ENCODE data around the gene OTUB1.
"Not testable (repeated sequence)": the region's sequence is repeated elsewhere in the genome, so short reads cannot be mapped to it uniquely, and the experiment has no call there.

OTUB1 gene

GRCh38 chr11:64035081-64035524, 48.9 kb downstream of the OTUB1 start:
- Mint-ChIP-seq H3K27ac (no peak overlapping the region), H3K27me3 (peaks cover 52% of the 10 kb centered on the region), H3K36me3 (ENCODE audit: low read depth) (no peaks in the 10 kb centered on the region), H3K4me3 (no peak overlapping the region), H3K4me1 (ENCODE audit: low read depth) (peaks cover 4% of the 10 kb centered on the region), H3K9me3 (no peaks in the 10 kb centered on the region)
- DNase-seq = no peak

- Mint-ChIP-seq H3K9me3 (no peaks in the 10 kb centered on the region), H3K4me3 (no peak within 1 kb of the TSS), H3K27me3 (peaks cover 54% of the 10 kb centered on the region), H3K4me1 (ENCODE audit: low read depth) (peaks cover 4% of the 10 kb centered on the region), H3K36me3 (ENCODE audit: low read depth) (no peaks in the 10 kb centered on the region), H3K27ac (no peak within 1 kb of the TSS)
- no peak for DNase-seq
Measured at GRCh38 chr11:64035576-64035975, 49.3 kb downstream of the OTUB1 start, which contains the start of gene FLRT1. FLRT1 (plus strand) TSS chr11:64035931; CDS start chr11:64116268, 80,337 bp downstream.

GRCh38 chr11:64036087-64037026, 50.1 kb downstream of the OTUB1 start:
- DNase-seq = peak; percentile 46
- peaks cover 55% of the 10 kb centered on the region for H3K27me3 Mint-ChIP-seq
- H3K9me3 Mint-ChIP-seq = no peaks in the 10 kb centered on the region

GRCh38 chr11:64037027-64037634, 50.9 kb downstream of the OTUB1 start:
- Mint-ChIP-seq H3K9me3 (no peaks in the 10 kb centered on the region), H3K36me3 (ENCODE audit: low read depth) (no peaks in the 10 kb centered on the region), H3K4me1 (ENCODE audit: low read depth) (peaks cover 4% of the 10 kb centered on the region), H3K27ac (no peak overlapping the region), H3K4me3 (no peak overlapping the region), H3K27me3 (peaks cover 59% of the 10 kb centered on the region)
- peak; percentile 38 for DNase-seq

More at GRCh38 chr11:64036087-64037026, 50.1 kb downstream of the OTUB1 start:
- H3K4me3 Mint-ChIP-seq = no peak overlapping the region
- no peak overlapping the region for H3K27ac Mint-ChIP-seq
- H3K36me3 Mint-ChIP-seq (ENCODE audit: low read depth) = no peaks in the 10 kb centered on the region
- peaks cover 4% of the 10 kb centered on the region for H3K4me1 Mint-ChIP-seq (ENCODE audit: low read depth)

GRCh38 chr11:64038500-64038899, 52.3 kb downstream of the OTUB1 start:
- Mint-ChIP-seq H3K9me3 (no peaks in the 10 kb centered on the region), H3K4me1 (ENCODE audit: low read depth) (peaks cover 4% of the 10 kb centered on the region), H3K4me3 (no peak overlapping the region), H3K27me3 (peaks cover 52% of the 10 kb centered on the region), H3K27ac (no peak overlapping the region), H3K36me3 (ENCODE audit: low read depth) (no peaks in the 10 kb centered on the region)
- no peak for DNase-seq

- no peak overlapping the region for H3K4me3 Mint-ChIP-seq
- H3K4me1 Mint-ChIP-seq (ENCODE audit: low read depth) = peaks cover 4% of the 10 kb centered on the region
- H3K27ac Mint-ChIP-seq = no peak overlapping the region
- H3K9me3 Mint-ChIP-seq = no peaks in the 10 kb centered on the region
- DNase-seq = no peak
- peaks cover 46% of the 10 kb centered on the region for H3K27me3 Mint-ChIP-seq
- no peaks in the 10 kb centered on the region for H3K36me3 Mint-ChIP-seq (ENCODE audit: low read depth)
Measured at GRCh38 chr11:64039012-64039665, 52.9 kb downstream of the OTUB1 start.

GRCh38 chr11:64040684-64041322, 54.6 kb downstream of the OTUB1 start:
- no peak overlapping the region for H3K4me3 Mint-ChIP-seq

GRCh38 chr11:64041846-64042245, 55.6 kb downstream of the OTUB1 start:
- no peak for DNase-seq
- Mint-ChIP-seq H3K9me3 (no peaks in the 10 kb centered on the region), H3K4me1 (ENCODE audit: low read depth) (no peaks in the 10 kb centered on the region), H3K27ac (no peak overlapping the region), H3K36me3 (ENCODE audit: low read depth) (no peaks in the 10 kb centered on the region), H3K4me3 (no peak overlapping the region), H3K27me3 (peaks cover 32% of the 10 kb centered on the region)

More at GRCh38 chr11:64040684-64041322, 54.6 kb downstream of the OTUB1 start:
- no peaks in the 10 kb centered on the region for H3K9me3 Mint-ChIP-seq
- no peaks in the 10 kb centered on the region for H3K36me3 Mint-ChIP-seq (ENCODE audit: low read depth)
- H3K27ac Mint-ChIP-seq = no peak overlapping the region
- H3K4me1 Mint-ChIP-seq (ENCODE audit: low read depth) = no peaks in the 10 kb centered on the region
- DNase-seq = no peak
- peaks cover 33% of the 10 kb centered on the region for H3K27me3 Mint-ChIP-seq

GRCh38 chr11:64042301-64042700, 56.1 kb downstream of the OTUB1 start:
- Mint-ChIP-seq H3K36me3 (ENCODE audit: low read depth) (no peaks in the 10 kb centered on the region), H3K27me3 (peaks cover 29% of the 10 kb centered on the region), H3K27ac (no peak overlapping the region), H3K9me3 (no peaks in the 10 kb centered on the region), H3K4me3 (no peak overlapping the region), H3K4me1 (ENCODE audit: low read depth) (no peaks in the 10 kb centered on the region)
- DNase-seq = no peak

GRCh38 chr11:64043545-64043944, 57.3 kb downstream of the OTUB1 start:
- H3K9me3 Mint-ChIP-seq = no peaks in the 10 kb centered on the region
- no peak overlapping the region for H3K27ac Mint-ChIP-seq
- no peak overlapping the region for H3K4me3 Mint-ChIP-seq
- no peak for DNase-seq
- no peaks in the 10 kb centered on the region for H3K4me1 Mint-ChIP-seq (ENCODE audit: low read depth)
- H3K27me3 Mint-ChIP-seq = peaks cover 16% of the 10 kb centered on the region
- H3K36me3 Mint-ChIP-seq (ENCODE audit: low read depth) = no peaks in the 10 kb centered on the region

- Mint-ChIP-seq H3K4me3 (no peak overlapping the region), H3K4me1 (ENCODE audit: low read depth) (no peaks in the 10 kb centered on the region), H3K27ac (no peak overlapping the region), H3K27me3 (peaks cover 9% of the 10 kb centered on the region), H3K36me3 (ENCODE audit: low read depth) (no peaks in the 10 kb centered on the region), H3K9me3 (no peaks in the 10 kb centered on the region)
- no peak for DNase-seq
Measured at GRCh38 chr11:64044730-64045393, 58.6 kb downstream of the OTUB1 start.

- H3K27ac Mint-ChIP-seq = no peak overlapping the region
- DNase-seq = no peak
- no peaks in the 10 kb centered on the region for H3K9me3 Mint-ChIP-seq
- H3K4me3 Mint-ChIP-seq = no peak overlapping the region
- no peaks in the 10 kb centered on the region for H3K4me1 Mint-ChIP-seq (ENCODE audit: low read depth)
- H3K36me3 Mint-ChIP-seq (ENCODE audit: low read depth) = no peaks in the 10 kb centered on the region
- peaks cover 5% of the 10 kb centered on the region for H3K27me3 Mint-ChIP-seq
Measured at GRCh38 chr11:64045700-64046099, 59.5 kb downstream of the OTUB1 start.

- not testable (repeated sequence) for H3K27me3 Mint-ChIP-seq; H3K4me3 Mint-ChIP-seq; H3K4me1 Mint-ChIP-seq (ENCODE audit: low read depth); DNase-seq; H3K9me3 Mint-ChIP-seq; H3K36me3 Mint-ChIP-seq (ENCODE audit: low read depth); H3K27ac Mint-ChIP-seq
Measured at GRCh38 chr11:64047373-64047772, 61.1 kb downstream of the OTUB1 start.

All from activated T-cell treated with anti-CD3 and anti-CD28 coated beads, Interleukin-2, amount 50 U/mL, for 24 hours (primary cell).